NCI-H524 treated with DMSO at 0.1 percent for 48 hours (cell line): ENCODE measurements around the gene STX8.
"Not testable (repeated sequence)": the region's sequence is repeated elsewhere in the genome, so short reads cannot be mapped to it uniquely, and the experiment has no call there.

Experiments used
- DNase-seq: peaks from one replicate; lab custom pipeline; 2025; lab: John Stamatoyannopoulos, UW

The STX8 gene

DNA sequence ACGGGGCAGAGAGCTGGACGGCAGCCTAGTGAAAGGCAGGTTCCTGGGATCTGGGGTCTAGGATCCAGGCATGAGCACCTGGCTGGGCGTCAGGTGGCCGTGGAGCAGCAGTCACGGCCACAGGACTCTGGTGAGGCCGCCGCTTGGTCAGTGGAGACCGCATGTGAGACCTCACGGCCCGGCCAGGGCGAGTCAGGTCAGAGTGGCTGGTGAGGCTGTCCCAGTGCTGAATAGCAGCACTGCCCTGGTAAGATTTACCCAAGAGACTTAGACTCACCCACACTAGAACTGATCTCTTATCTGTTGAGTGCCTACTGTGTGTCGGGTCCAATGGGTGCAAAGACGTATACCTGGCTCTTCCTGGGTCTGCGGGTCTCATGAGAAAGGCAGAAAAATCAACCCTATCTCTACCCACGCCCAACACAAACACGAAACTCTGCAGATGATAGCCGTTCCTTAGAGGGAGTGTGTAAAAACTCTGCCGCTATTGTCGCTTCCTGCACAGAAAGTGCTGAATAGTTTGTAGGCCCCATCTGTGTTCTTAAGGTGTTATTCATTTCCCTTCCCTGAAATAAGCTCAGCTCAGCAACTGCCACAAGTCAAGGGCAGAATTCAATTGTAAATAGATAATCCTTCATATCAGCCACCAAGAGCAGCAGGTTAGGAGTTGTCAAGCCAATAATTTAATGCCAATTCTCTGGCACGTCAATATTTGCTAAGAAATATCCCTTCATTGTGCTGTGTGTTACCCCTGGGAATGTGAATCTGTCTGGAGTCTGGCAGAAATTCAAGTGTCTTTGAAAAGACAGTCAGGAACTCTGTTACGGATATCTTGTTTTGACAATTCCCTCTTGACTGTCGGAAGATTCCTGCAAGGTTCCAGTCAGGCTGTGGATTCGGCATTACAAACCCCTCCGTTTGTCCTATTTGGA lies 314.3 kb downstream of the STX8 start:
- DNase-seq = no peak

DNA sequence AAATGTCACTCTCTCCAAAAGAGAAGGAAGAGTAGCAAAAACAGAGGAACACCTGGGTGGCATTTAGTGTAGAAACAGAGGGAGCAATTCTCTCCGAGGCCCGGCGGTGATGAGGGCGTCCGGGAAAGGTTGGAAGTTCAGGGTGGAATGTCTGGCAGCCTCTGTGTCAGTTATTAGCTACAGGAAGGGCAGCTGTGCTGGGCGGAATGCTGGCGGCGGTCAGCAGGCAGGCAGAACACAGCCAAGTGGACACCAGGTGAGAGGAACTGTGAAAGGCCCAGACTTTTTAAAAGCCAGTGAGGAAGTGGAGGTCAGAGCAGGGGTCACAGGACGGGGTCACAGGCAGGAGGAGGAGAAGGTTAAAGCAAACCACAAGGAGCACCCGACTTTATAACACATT lies 316.2 kb downstream of the STX8 start:
- no peak for DNase-seq

GRCh38 chr17:9258115-9259015 lies 317.3 kb downstream of the STX8 start:
- no peak for DNase-seq

DNA sequence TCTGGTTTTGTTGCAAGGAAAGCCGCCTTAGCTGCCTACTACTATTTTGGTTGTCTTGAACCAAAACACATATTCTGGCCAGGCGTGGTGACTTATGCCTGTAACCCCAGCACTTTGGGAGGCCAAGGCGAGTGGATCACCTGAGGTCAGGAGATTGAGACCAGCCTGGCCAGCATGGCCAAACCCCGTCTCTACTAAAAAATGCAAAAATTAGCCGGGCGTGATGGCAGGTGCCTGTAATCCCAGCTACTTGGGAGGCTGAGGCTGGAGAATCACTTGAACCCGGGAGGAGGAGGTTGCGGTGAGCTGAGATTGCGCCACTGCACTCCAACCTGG lies 318.0 kb downstream of the STX8 start:
- DNase-seq = not testable (repeated sequence)

- DNase-seq = no peak
These were observed 318.6 kb downstream of the STX8 start for GRCh38 chr17:9256751-9257629.

DNA sequence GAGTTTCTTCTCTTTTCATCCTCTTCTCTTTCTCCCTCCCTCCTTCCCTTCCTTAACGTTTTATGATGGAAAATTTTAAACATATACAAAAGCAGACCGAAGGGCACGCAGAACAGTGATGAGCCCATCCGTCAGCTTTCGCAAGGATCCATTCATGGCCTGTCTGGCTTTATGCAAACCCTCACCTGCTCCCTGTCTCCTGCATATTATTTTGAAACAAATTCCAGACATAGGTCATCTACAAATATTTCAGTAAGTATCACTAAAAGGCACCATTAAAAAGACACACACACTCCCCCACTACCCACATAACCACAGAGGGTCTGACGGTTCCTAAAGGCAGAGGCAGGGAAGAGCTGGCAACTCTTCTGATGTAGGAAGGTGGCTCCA lies 319.3 kb downstream of the STX8 start:
- DNase-seq = no peak

- DNase-seq = no peak
These were observed 319.8 kb downstream of the STX8 start for GRCh38 chr17:9255833-9256232.

DNA sequence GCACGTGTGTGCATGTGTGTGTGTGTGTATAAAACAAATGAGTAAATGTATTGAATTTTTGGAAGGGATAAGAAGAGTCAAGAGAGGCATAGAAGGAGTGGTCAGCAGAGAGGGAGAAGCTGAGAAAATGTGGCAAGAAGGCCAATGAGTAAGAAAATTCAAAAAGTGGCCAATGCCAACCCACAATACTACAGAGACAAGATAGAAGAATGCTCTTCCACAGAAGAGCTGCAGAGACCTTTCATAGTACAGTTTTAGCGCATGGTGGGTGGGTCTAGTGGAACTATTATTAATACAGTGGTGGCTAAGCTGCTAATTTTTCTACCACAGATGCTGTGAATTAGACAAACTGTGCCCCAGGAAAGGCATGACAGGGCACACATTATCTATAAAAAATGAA lies 320.8 kb downstream of the STX8 start:
- DNase-seq = no peak

DNA sequence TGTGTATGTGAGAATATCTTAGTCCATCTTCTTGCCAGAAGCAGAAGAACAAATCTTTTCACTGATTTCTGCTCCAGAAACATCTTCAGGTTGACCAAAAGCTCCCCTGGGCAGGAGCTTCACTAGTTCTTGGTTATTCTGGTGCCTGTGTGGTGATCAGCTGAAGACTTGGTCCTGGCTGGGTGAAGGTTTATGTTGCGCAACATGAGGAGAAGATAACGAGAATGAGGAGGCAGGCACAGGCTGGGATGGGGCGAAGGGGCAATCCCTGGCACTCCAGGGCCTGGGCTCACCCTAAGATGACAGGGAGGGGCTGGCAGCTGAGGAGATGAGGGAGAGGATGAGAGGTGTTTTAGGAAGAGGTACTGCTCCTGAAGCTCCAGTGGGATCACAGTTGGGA lies 322.3 kb downstream of the STX8 start:
- no peak for DNase-seq

DNA sequence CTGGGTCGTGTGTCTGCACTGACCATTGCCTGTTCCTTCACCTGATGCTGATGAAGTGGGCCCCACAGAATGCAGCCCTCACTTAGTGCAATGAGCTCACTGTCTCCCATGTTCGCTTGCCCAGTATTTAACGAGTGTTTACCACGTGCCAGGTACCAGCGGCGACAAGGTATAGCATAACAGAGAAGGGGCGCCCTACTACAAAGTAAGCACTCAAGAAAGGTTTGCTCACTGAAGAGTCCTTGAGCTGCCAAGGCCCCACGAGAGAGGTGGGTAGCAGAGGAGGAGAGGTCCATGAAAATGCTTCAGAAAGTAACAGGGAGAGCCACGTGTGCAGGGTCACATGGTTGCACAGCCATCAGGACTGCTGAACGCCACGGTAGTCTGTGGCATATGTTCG lies 324.3 kb downstream of the STX8 start:
- DNase-seq = no peak

DNA sequence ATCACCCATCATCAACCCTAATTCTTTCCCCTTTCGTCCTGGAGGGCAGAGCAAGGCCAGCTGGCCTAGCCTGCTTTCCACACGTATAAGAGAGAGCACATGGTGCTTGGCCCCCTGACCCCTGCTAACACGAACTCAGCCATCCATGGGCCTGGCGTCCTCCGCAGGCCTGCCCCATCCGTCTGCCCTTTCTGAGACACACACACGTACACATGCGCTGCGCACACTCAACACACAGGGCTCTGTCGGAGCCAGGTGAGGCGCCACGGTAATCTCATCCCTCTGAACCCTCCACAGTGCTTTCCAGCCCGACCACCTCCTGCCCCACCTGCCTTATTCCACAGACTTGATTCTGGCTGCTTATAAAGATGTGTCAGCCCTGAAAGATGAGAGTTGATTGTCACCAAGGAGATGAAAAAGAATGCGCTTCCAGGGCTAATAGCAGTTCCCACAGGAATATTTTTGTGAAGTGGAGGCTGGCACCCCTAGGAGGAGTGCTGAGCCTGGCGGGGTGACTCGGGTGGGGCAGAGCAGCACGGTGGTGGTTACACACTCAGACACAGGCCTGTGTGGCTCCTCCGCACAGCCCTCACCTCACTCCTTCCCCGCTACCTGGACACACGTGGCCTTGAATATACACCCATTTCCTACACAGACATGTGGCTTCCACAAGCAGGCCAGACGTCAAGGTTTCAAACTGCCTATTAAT lies 326.2 kb downstream of the STX8 start:
- DNase-seq = no peak

GRCh38 chr17:9247401-9247938 lies 328.1 kb downstream of the STX8 start:
- DNase-seq = no peak

GRCh38 chr17:9244066-9245052 lies 331.3 kb downstream of the STX8 start:
- no peak for DNase-seq

DNA sequence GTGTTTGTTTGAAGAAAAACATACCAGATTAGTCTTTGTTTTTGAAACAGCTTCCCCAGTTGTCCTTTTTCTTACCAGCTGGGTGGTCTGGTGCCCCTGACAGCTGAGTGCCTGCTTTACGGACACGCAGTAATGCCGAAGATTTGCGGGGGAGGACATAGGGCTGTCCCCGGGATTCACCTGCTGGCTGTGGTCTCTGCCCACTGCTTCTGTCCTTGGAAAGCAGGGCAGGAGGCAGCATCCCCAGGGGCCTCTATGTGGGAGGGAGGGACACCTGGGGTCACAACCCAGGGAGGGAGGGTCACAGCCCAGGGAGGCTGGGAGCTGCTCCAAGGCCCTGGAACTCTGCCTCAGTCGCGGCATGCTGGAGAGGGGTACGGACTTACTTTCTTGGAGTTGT lies 332.6 kb downstream of the STX8 start:
- no peak for DNase-seq

- no peak for DNase-seq
These were observed 333.1 kb downstream of the STX8 start for GRCh38 chr17:9242497-9242881.

DNA sequence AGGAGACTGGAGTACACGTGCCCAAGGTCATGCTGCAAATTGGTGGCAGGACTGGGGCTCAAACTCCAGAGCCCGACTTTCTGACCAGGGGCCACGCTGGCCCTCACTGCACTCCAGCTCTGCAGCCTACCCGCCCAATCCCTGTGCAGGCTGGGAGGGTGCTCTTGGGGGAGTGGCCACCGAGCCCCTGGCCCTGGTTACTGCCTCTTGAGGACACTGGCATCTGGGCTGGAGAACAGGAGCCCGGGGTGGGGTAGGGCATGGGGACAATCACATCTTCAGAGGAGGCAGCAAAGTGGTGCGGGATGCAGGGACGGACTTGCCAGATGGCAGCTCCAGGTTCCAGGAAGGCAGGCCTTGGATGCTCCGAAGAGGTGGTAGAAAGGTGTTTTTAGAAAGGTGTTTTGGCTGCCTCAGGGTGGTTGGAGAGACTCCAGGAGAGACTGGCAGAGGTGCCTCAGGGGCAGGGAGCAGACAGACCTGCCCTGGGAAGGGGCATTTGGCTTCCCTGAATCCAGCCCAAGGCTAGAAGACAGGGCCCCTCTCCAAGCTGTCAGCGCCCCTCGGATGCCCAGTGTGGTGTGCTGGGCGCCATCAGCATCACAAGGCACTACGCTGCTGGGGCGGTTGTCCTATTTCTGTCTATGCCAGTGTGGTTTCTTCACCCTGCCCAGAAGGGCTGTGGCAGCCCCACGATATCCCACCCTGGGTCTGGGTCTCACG lies 333.7 kb downstream of the STX8 start:
- DNase-seq = no peak

DNA sequence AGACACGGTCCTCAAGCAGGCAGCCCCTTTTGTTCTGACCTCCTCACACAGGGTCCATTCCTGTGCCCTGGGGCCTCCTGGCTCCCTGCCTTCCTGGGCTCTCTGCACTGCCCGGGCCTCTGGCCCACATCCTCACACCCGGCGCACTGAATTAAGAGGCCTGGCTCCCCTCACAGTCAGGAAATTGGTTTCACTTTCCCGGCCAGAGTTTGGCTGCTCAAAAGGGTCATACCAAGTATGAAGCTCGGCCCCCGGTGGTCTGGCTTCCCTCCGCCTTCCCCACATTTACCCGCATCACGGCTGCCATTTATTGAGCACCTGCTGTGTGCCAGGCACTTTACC lies 334.3 kb downstream of the STX8 start:
- DNase-seq = no peak

DNA sequence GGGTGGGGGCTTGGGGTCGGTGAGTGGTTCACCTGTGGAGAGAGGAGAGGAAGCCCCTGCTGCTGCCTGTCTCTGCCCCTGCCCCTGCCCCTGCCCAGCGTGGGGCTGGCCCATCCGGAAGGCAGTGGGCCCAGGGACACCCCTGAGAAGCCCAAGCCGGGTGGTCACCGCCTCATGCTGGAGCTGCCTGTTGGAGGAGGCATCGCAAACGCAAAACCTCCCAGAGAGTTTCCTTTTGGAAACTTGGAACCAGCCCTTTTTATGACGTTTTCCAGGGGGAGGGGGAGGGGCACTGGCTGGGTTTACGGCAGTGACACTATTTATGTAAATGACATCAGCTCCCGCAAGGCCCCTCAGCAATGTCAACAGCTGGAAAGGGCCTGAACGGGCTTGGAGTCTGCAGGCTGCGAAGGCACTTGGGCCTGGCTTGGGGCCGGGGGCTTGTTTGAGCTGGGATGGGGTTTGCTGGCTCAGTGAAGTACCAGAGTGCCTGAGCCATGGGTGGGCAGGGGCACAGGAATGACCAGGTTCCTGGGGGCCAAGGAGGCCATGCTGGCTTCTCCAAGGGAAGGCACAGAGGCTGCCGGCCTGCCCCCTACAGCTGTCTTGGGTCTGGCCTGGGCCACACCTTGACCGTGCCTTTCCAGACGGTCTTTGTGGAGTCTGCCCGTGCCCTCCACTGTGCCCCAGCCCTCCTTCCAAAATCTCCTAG lies 334.8 kb downstream of the STX8 start:
- no peak for DNase-seq
